Activated naive CD8-positive, alpha-beta T cell (primary cell): ENCODE data around the gene TBC1D12.

ENCODE experiments used
- H3K27ac Mint-ChIP-seq: one replicate; pipeline ENCODE4 v1.8.0; 2021; ENCODE audit warnings: mixed read lengths
- H3K27me3 Mint-ChIP-seq: one replicate; pipeline ENCODE4 v1.8.0; 2021; ENCODE audit warnings: mixed read lengths
- H3K36me3 Mint-ChIP-seq: one replicate; pipeline ENCODE4 v1.8.0; 2021; ENCODE audit warnings: mixed read lengths
- H3K4me1 Mint-ChIP-seq: one replicate; pipeline ENCODE4 v1.8.0; 2021; ENCODE audit warnings: low read depth, mixed read lengths
- H3K4me3 Mint-ChIP-seq: one replicate; pipeline ENCODE4 v1.8.0; 2021; ENCODE audit warnings: mild to moderate bottlenecking, mixed read lengths
- H3K9me3 Mint-ChIP-seq: one replicate; pipeline ENCODE4 v1.8.0; 2021; ENCODE audit warnings: low read depth, mixed read lengths

The TBC1D12 gene

GRCh38 chr10:94420998-94421528 lies 18.7 kb downstream of the TBC1D12 start:
- Mint-ChIP-seq H3K4me1 (no peaks in the 10 kb centered on the region), H3K27ac (no peak overlapping the region), H3K4me3 (no peak overlapping the region), H3K9me3 (no peaks in the 10 kb centered on the region), H3K27me3 (peaks cover 16% of the 10 kb centered on the region), H3K36me3 (peaks cover 3% of the 10 kb centered on the region)

DNA sequence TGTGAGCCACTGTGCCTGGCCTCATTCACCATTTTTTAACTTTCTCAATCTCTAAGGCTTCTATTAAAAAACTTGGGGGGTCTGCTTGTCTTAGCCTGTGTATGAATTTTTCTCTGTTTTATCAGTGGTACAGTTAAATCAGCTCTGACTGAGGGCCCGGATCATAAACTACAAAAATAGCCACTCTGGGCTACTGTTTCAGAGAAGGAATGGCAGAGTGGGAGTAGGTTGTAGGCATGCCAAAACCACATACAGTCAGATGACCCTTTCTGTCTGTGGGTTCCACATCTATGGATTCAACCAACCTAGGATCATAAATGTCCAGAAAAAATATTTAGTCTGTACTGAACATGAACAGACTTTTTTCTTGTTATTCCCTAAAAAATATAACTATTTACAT lies 21.3 kb downstream of the TBC1D12 start:
- no peak overlapping the region for H3K4me3 Mint-ChIP-seq
- H3K27me3 Mint-ChIP-seq = peaks cover 24% of the 10 kb centered on the region
- no peak overlapping the region for H3K27ac Mint-ChIP-seq
- peaks cover 5% of the 10 kb centered on the region for H3K9me3 Mint-ChIP-seq
- H3K36me3 Mint-ChIP-seq = peaks cover 3% of the 10 kb centered on the region
- no peaks in the 10 kb centered on the region for H3K4me1 Mint-ChIP-seq

- H3K27me3 Mint-ChIP-seq = peaks cover 24% of the 10 kb centered on the region
- peaks cover 3% of the 10 kb centered on the region for H3K36me3 Mint-ChIP-seq
- no peak overlapping the region for H3K4me3 Mint-ChIP-seq
- no peaks in the 10 kb centered on the region for H3K4me1 Mint-ChIP-seq
- no peak overlapping the region for H3K27ac Mint-ChIP-seq
- H3K9me3 Mint-ChIP-seq = peaks cover 5% of the 10 kb centered on the region
These were observed 22.5 kb downstream of the TBC1D12 start for GRCh38 chr10:94424714-94425337.

- Mint-ChIP-seq H3K9me3 (peaks cover 5% of the 10 kb centered on the region), H3K27me3 (peaks cover 25% of the 10 kb centered on the region), H3K27ac (no peak overlapping the region), H3K4me1 (no peaks in the 10 kb centered on the region), H3K4me3 (no peak overlapping the region), H3K36me3 (peaks cover 3% of the 10 kb centered on the region)
These were observed 23.6 kb downstream of the TBC1D12 start for GRCh38 chr10:94425942-94426341.

DNA sequence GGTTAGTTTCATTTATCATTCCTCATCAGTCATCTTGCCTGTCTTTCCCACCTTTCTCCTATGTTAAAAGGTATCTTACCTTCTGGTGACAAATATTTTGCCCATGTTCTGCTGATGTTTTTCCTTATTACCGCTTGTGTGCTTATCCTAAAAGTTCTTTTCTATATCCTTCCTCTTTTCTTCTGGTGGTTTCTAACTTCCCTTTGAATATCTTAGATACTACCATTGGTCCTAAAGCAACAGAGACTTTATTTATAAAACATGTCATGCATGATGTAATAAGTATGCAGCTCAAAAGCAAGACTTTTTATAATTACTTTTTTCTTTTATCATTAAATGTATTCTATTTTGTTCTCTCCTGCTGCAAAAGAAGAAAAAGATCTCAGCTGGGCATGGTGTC lies 24.8 kb downstream of the TBC1D12 start:
- H3K27me3 Mint-ChIP-seq = peaks cover 25% of the 10 kb centered on the region
- H3K4me1 Mint-ChIP-seq = no peaks in the 10 kb centered on the region
- H3K36me3 Mint-ChIP-seq = peaks cover 3% of the 10 kb centered on the region
- no peak overlapping the region for H3K4me3 Mint-ChIP-seq
- H3K9me3 Mint-ChIP-seq = peaks cover 5% of the 10 kb centered on the region
- H3K27ac Mint-ChIP-seq = no peak overlapping the region

DNA sequence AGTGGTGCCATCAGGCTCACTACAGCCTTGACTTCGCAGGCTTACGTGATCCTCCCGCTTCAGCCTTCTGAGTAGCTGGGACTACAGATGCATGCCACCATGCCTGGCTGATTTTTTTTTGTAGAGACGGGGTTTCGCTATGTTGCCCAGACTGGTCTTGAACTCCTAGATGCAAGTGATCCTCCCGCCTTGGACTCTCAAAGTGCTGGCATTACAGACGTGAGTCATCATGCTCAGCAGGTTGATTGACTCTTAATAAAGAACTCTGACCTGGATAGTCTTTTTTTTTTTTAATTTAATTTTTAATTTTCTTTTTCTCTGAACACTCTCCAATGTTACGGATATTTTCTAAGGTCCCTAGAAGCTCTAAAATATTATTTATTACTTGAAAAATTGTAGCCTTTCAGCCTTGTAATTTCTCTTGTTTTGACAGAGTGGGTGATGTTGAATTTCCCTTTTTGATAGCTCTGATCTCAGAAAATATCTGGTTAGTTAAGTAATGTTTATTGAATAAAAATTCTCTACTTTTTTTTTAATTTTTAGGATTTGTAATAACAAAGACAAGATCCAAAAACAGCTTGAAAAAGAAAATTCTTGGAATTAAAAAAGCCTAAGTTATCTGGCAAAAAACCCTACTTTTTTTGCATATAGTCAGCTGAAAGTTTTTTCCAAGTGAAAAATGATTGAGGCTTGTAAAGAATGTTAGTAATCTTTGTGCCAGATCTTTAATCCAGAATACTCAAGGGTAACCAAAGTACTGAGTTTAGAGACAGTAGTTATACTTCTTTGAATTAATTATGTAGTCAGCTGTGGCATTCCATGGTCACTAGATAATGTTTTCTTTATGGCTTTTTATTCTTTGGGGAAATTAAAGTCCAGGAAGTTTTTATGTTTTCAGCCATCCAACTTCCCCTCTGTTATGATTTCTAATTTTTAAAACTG lies 26.7 kb downstream of the TBC1D12 start:
- Mint-ChIP-seq H3K4me1 (no peaks in the 10 kb centered on the region), H3K9me3 (peaks cover 5% of the 10 kb centered on the region), H3K4me3 (no peak overlapping the region), H3K27ac (no peak overlapping the region), H3K36me3 (peaks cover 3% of the 10 kb centered on the region), H3K27me3 (peaks cover 21% of the 10 kb centered on the region)

- Mint-ChIP-seq H3K9me3 (peaks cover 5% of the 10 kb centered on the region), H3K36me3 (no peaks in the 10 kb centered on the region), H3K27me3 (peaks cover 12% of the 10 kb centered on the region), H3K27ac (no peak overlapping the region), H3K4me3 (no peak overlapping the region), H3K4me1 (no peaks in the 10 kb centered on the region)
These were observed 28.4 kb downstream of the TBC1D12 start for GRCh38 chr10:94430701-94431100.

- peaks cover 5% of the 10 kb centered on the region for H3K27me3 Mint-ChIP-seq
- H3K36me3 Mint-ChIP-seq = no peaks in the 10 kb centered on the region
- H3K4me1 Mint-ChIP-seq = no peaks in the 10 kb centered on the region
- no peak overlapping the region for H3K4me3 Mint-ChIP-seq
- no peak overlapping the region for H3K27ac Mint-ChIP-seq
- H3K9me3 Mint-ChIP-seq = no peaks in the 10 kb centered on the region
These were observed 30.1 kb downstream of the TBC1D12 start for GRCh38 chr10:94432443-94432842.

GRCh38 chr10:94439275-94439861 lies 37.0 kb downstream of the TBC1D12 start:
- Mint-ChIP-seq H3K4me1 (no peaks in the 10 kb centered on the region), H3K4me3 (no peak overlapping the region), H3K9me3 (no peaks in the 10 kb centered on the region), H3K36me3 (no peaks in the 10 kb centered on the region), H3K27me3 (peaks cover 7% of the 10 kb centered on the region), H3K27ac (no peak overlapping the region)

GRCh38 chr10:94440096-94440495 lies 37.8 kb downstream of the TBC1D12 start:
- Mint-ChIP-seq H3K9me3 (no peaks in the 10 kb centered on the region), H3K27me3 (peaks cover 7% of the 10 kb centered on the region), H3K4me3 (no peak overlapping the region), H3K4me1 (no peaks in the 10 kb centered on the region), H3K36me3 (no peaks in the 10 kb centered on the region), H3K27ac (no peak overlapping the region)

GRCh38 chr10:94443047-94443446 lies 40.7 kb downstream of the TBC1D12 start:
- Mint-ChIP-seq H3K36me3 (no peaks in the 10 kb centered on the region), H3K4me3 (no peak overlapping the region), H3K27me3 (peaks cover 11% of the 10 kb centered on the region), H3K9me3 (no peaks in the 10 kb centered on the region), H3K27ac (no peak overlapping the region), H3K4me1 (no peaks in the 10 kb centered on the region)

DNA sequence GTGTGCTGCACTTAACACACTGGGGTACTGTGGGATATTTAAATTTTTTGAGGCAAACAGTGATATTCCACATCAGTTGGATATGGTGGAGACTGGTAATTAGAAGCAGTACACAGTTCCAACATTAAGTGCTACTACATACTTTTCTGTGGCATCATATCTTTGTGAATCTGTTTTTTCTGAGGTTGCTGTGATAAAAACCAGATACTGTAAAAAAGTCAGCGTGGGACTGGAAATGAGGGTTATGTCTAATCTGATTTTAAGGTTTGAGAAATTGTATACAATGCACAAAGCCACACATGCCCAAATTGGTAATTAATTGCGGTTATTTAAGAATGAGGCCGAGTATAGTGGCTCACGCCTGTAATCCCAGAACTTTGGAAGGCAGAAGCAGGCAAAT lies 41.2 kb downstream of the TBC1D12 start:
- peaks cover 11% of the 10 kb centered on the region for H3K27me3 Mint-ChIP-seq
- no peak overlapping the region for H3K27ac Mint-ChIP-seq
- H3K9me3 Mint-ChIP-seq = no peaks in the 10 kb centered on the region
- no peaks in the 10 kb centered on the region for H3K4me1 Mint-ChIP-seq
- no peaks in the 10 kb centered on the region for H3K36me3 Mint-ChIP-seq
- no peak overlapping the region for H3K4me3 Mint-ChIP-seq

GRCh38 chr10:94450782-94451181 lies 48.4 kb downstream of the TBC1D12 start:
- H3K27me3 Mint-ChIP-seq = peaks cover 6% of the 10 kb centered on the region
- H3K36me3 Mint-ChIP-seq = no peaks in the 10 kb centered on the region
- H3K4me1 Mint-ChIP-seq = no peaks in the 10 kb centered on the region
- no peak overlapping the region for H3K27ac Mint-ChIP-seq
- no peak overlapping the region for H3K4me3 Mint-ChIP-seq
- H3K9me3 Mint-ChIP-seq = peaks cover 6% of the 10 kb centered on the region

DNA sequence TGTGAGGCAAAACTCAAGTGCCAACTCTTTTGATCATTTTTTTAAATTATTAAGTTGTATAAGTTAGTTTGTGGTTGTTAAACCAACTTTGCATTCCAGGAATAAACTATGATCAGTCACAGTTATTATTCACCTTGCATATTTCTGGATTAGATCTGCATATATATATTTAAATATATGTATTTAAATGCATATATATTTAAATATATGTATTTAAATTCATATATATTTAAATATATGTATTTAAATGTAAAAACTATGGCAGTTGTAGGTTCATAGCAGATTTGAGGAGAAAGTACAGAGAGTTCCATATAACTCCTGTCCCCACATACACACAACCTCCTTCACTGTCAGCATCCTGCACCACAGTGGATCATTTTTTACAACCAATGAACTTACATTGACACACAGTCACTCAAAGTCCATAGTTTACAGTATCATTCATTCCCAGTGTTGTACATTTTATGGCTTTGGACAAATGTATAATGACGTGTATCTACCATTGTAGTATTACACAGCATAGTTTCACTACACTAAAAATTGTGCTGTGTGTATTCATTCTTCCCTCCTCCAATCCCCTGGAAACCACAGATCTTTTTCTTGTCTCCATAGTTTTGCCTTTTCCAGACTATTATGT lies 49.7 kb downstream of the TBC1D12 start:
- H3K27me3 Mint-ChIP-seq = peaks cover 1% of the 10 kb centered on the region
- no peaks in the 10 kb centered on the region for H3K36me3 Mint-ChIP-seq
- H3K27ac Mint-ChIP-seq = no peak overlapping the region
- H3K4me3 Mint-ChIP-seq = no peak overlapping the region
- no peaks in the 10 kb centered on the region for H3K4me1 Mint-ChIP-seq
- H3K9me3 Mint-ChIP-seq = peaks cover 6% of the 10 kb centered on the region

DNA sequence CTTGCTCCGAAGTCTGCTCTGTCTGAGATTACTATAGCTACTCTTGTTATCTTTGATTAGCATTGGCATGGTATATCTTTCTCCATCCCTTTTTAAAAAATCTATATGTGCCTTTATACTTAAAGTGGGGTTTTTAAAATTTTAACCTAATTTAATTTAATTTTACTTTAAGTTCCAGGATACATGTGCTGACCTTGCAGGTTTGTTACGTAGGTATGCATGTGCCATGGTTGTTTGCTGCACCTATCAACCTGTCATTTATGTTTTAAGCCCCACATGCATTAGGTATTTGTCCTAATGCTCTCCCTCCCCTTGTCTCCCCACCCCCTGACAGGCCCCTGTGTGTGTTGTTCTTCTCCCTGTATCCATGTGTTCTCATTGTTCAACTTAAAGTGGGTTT lies 54.6 kb downstream of the TBC1D12 start:
- Mint-ChIP-seq H3K27ac (no peak overlapping the region), H3K4me3 (no peak overlapping the region), H3K36me3 (no peaks in the 10 kb centered on the region), H3K9me3 (peaks cover 6% of the 10 kb centered on the region), H3K4me1 (no peaks in the 10 kb centered on the region), H3K27me3 (peaks cover 5% of the 10 kb centered on the region)
